Measurements from ENCODE around the gene POLR1H. TPM values are rescaled to one million over a fixed set of nuclear protein-coding genes. Genes with fewer than 3 reads are reported as not detected.
"Not testable (repeated sequence)": the region's sequence is repeated elsewhere in the genome, so short reads cannot be mapped to it uniquely, and the experiment has no call there.

The POLR1H gene
- total RNA-seq, 3 donors from 2014 or later (not counting 1 experiment from before 2014, with no cell fraction given), result 21.0 to 36.2 (median 28.5) TPM

- DNase-seq, result no peak
- no peaks in the 10 kb centered on the region for H3K4me1 Mint-ChIP-seq
Measured at GRCh38 chr6:30029588-30029987, 31.5 kb upstream of the POLR1H start.

GRCh38 chr6:30031381-30031780, 29.7 kb upstream of the POLR1H start:
- intact Hi-C loops (cut with micrococcal nuclease), result no loop called here
- no peak for DNase-seq
- no peaks in the 10 kb centered on the region for H3K4me1 ChIP-seq (ENCODE audit: control insufficient read depth, insufficient read depth, low read length)
- Mint-ChIP-seq H3K4me1 (no peaks in the 10 kb centered on the region), H3K36me3 (no peaks in the 10 kb centered on the region), H3K4me3 (no peak overlapping the region), H3K9me3 (no peaks in the 10 kb centered on the region), H3K27me3 (ENCODE audit: low read depth in 2 of 2) (no peaks in the 10 kb centered on the region), H3K27ac (no peak overlapping the region)
- H3K27me3 ChIP-seq (ENCODE audit: control insufficient read depth, insufficient read depth, low read length), result no peaks in the 10 kb centered on the region
- TF ChIP-seq CTCF (IDR thresholded peaks at IDR 0.05), result no peak
- no peak overlapping the region for H3K4me3 ChIP-seq (ENCODE audit: low read length)
- no peaks in the 10 kb centered on the region for H3K9me3 ChIP-seq (ENCODE audit: control insufficient read depth, insufficient read depth, low read length)
- ATAC-seq, result no peak
- H3K36me3 ChIP-seq (ENCODE audit: control insufficient read depth, insufficient read depth, low read length), result peaks cover 4% of the 10 kb centered on the region
- no peak overlapping the region for H3K27ac ChIP-seq (ENCODE audit: low read length)

More at GRCh38 chr6:30029588-30029987, 31.5 kb upstream of the POLR1H start:
- intact Hi-C loops (cut with micrococcal nuclease), result no loop called here
- WGBS (ENCODE audit: insufficient coverage), result no CpG with 5 or more reads among the region's 1 CpG
- Histone ChIP-seq H3K27ac (ENCODE audit: low read length) (no peak overlapping the region), H3K9me3 (ENCODE audit: control insufficient read depth, insufficient read depth, low read length) (no peaks in the 10 kb centered on the region), H3K36me3 (ENCODE audit: control insufficient read depth, insufficient read depth, low read length) (peaks cover 1% of the 10 kb centered on the region), H3K4me3 (ENCODE audit: low read length) (no peak overlapping the region), H3K4me1 (ENCODE audit: control insufficient read depth, insufficient read depth, low read length) (no peaks in the 10 kb centered on the region), H3K27me3 (ENCODE audit: control insufficient read depth, insufficient read depth, low read length) (no peaks in the 10 kb centered on the region)
- Mint-ChIP-seq H3K36me3 (no peaks in the 10 kb centered on the region), H3K27ac (no peak overlapping the region), H3K9me3 (no peaks in the 10 kb centered on the region), H3K27me3 (ENCODE audit: low read depth in 2 of 2) (no peaks in the 10 kb centered on the region), H3K4me3 (no peak overlapping the region)
- no peak for ATAC-seq
- no peak for TF ChIP-seq CTCF (IDR thresholded peaks at IDR 0.05)

- H3K4me3 Mint-ChIP-seq; H3K27me3 Mint-ChIP-seq (ENCODE audit: low read depth in 2 of 2); H3K9me3 ChIP-seq (ENCODE audit: control insufficient read depth, insufficient read depth, low read length); H3K27ac ChIP-seq (ENCODE audit: low read length); ATAC-seq; H3K4me1 ChIP-seq (ENCODE audit: control insufficient read depth, insufficient read depth, low read length); H3K36me3 Mint-ChIP-seq; H3K4me1 Mint-ChIP-seq; intact Hi-C loops (cut with micrococcal nuclease); H3K9me3 Mint-ChIP-seq; H3K36me3 ChIP-seq (ENCODE audit: control insufficient read depth, insufficient read depth, low read length); H3K4me3 ChIP-seq (ENCODE audit: low read length); H3K27me3 ChIP-seq (ENCODE audit: control insufficient read depth, insufficient read depth, low read length); H3K27ac Mint-ChIP-seq; DNase-seq: not testable (repeated sequence)
- 96% methylated on average over 5 of the region's 5 CpGs for WGBS (ENCODE audit: insufficient coverage)
Measured at GRCh38 chr6:30033440-30033839, 27.6 kb upstream of the POLR1H start.

- no peaks in the 10 kb centered on the region for H3K9me3 Mint-ChIP-seq
- peaks cover 4% of the 10 kb centered on the region for H3K36me3 ChIP-seq (ENCODE audit: control insufficient read depth, insufficient read depth, low read length)
- no peak overlapping the region for H3K4me3 ChIP-seq (ENCODE audit: low read length)
- intact Hi-C loops (cut with micrococcal nuclease), result no loop called here
- no peak overlapping the region for H3K27ac Mint-ChIP-seq
- no peak for TF ChIP-seq CTCF (IDR thresholded peaks at IDR 0.05)
- no peaks in the 10 kb centered on the region for H3K4me1 ChIP-seq (ENCODE audit: control insufficient read depth, insufficient read depth, low read length)
- H3K9me3 ChIP-seq (ENCODE audit: control insufficient read depth, insufficient read depth, low read length), result no peaks in the 10 kb centered on the region
- ATAC-seq (no peak), DNase-seq (no peak)
- no peaks in the 10 kb centered on the region for H3K4me1 Mint-ChIP-seq
- 100% methylated on average over 1 of the region's 1 CpG for WGBS (ENCODE audit: insufficient coverage)
- H3K36me3 Mint-ChIP-seq, result no peaks in the 10 kb centered on the region
- no peaks in the 10 kb centered on the region for H3K27me3 Mint-ChIP-seq (ENCODE audit: low read depth in 2 of 2)
- no peak overlapping the region for H3K4me3 Mint-ChIP-seq
- H3K27me3 ChIP-seq (ENCODE audit: control insufficient read depth, insufficient read depth, low read length), result no peaks in the 10 kb centered on the region
- no peak overlapping the region for H3K27ac ChIP-seq (ENCODE audit: low read length)
Measured at GRCh38 chr6:30035784-30036183, 25.3 kb upstream of the POLR1H start.

Measured in natural killer cell (primary cell).